Thoracic aorta (tissue), 2 donors: ENCODE measurements around the gene ACTN2. TPM values are rescaled to one million over a fixed set of nuclear protein-coding genes. Genes with fewer than 3 reads are reported as not detected.

Experiments
- ATAC-seq: fragments of 150-250 bp; one replicate; pipeline ENCODE4 v1.8.0; 2017; ENCODE audit warnings: low read depth; ENCODE audit not compliant: insufficient number of reproducible peaks, low FRiP score
- DNase-seq: peaks from one replicate; pipeline ENCODE4 v3.0.0-alpha.2; 2020; ENCODE audit warnings: low spot score
- H3K27ac ChIP-seq, 2 donors: fragments of 200-600 bp; sonication (generic); 1 replicate in 1 of 2; 2 replicates in 1 of 2; pipeline ENCODE4 v1.5.1; 2016; ENCODE audit warnings: mild to moderate bottlenecking in 2 of 2, moderate library complexity in 2 of 2
- H3K27me3 ChIP-seq: fragments of 200-600 bp; sonication (generic); replicated peaks from 2 replicates; pipeline ENCODE4 v1.6.0; 2016; ENCODE audit warnings: mild to moderate bottlenecking; ENCODE audit not compliant: insufficient read depth
- H3K36me3 ChIP-seq: fragments of 200-600 bp; sonication (generic); one replicate; pipeline ENCODE4 v1.5.1; 2016
- H3K4me1 ChIP-seq, 2 donors: fragments of 200-600 bp; sonication (generic); 1 replicate in 1 of 2; 2 replicates in 1 of 2; pipeline versions ENCODE4 v1.5.1 to v1.6.0; 2016; ENCODE audit warnings: low read depth in 2 of 2, mild to moderate bottlenecking in 1 of 2; ENCODE audit not compliant: control insufficient read depth in 1 of 2
- H3K4me3 ChIP-seq: fragments of 200-600 bp; sonication (generic); 2 replicates; pipeline ENCODE4 v1.5.1; 2016; ENCODE audit warnings: mild to moderate bottlenecking
- H3K9me3 ChIP-seq: fragments of 200-600 bp; sonication (generic); 2 replicates; pipeline ENCODE4 v1.5.1; 2016
- total RNA-seq, 2 donors: library from RNA; depleted of rRNA; stranded (reverse); fragments of >200 nt; gene quantifications; one replicate each; pipeline versions ENCODE4 v1.1.0 to v1.2.3, GENCODE V29; 2016
- TF ChIP-seq, protein P1 (sequence below): fragments of 200-600 bp; sonication (generic); IDR thresholded peaks from one replicate; pipeline ENCODE4 v1.5.1; 2019; ENCODE audit warnings: antibody characterized with exemption

ACTN2 gene
- total RNA-seq, 2 donors from 2014 or later, result 32.2 to 52.9 TPM

GRCh38 chr1:236746785-236747184 lies 60.5 kb downstream of the ACTN2 start:
- no peak overlapping the region for H3K4me3 ChIP-seq
- TF ChIP-seq, protein P1, sequence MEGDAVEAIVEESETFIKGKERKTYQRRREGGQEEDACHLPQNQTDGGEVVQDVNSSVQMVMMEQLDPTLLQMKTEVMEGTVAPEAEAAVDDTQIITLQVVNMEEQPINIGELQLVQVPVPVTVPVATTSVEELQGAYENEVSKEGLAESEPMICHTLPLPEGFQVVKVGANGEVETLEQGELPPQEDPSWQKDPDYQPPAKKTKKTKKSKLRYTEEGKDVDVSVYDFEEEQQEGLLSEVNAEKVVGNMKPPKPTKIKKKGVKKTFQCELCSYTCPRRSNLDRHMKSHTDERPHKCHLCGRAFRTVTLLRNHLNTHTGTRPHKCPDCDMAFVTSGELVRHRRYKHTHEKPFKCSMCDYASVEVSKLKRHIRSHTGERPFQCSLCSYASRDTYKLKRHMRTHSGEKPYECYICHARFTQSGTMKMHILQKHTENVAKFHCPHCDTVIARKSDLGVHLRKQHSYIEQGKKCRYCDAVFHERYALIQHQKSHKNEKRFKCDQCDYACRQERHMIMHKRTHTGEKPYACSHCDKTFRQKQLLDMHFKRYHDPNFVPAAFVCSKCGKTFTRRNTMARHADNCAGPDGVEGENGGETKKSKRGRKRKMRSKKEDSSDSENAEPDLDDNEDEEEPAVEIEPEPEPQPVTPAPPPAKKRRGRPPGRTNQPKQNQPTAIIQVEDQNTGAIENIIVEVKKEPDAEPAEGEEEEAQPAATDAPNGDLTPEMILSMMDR, result no peak

GRCh38 chr1:236747311-236747985 lies 61.1 kb downstream of the ACTN2 start:
- Histone ChIP-seq H3K4me3 (no peak overlapping the region), H3K27ac (no peak overlapping the region), H3K36me3 (peaks cover 41% of the 10 kb centered on the region), H3K27me3 (no peaks in the 10 kb centered on the region), H3K4me1 (no peaks in the 10 kb centered on the region), H3K9me3 (no peaks in the 10 kb centered on the region)
- no peak for ATAC-seq
- TF ChIP-seq, protein P1, result no peak
- no peak for DNase-seq

More at GRCh38 chr1:236746785-236747184, 60.5 kb downstream of the ACTN2 start:
- Histone ChIP-seq H3K27ac (no peak overlapping the region), H3K27me3 (no peaks in the 10 kb centered on the region), H3K4me1 (no peaks in the 10 kb centered on the region), H3K36me3 (peaks cover 44% of the 10 kb centered on the region), H3K9me3 (no peaks in the 10 kb centered on the region)
- ATAC-seq, result no peak
- DNase-seq, result no peak

DNA sequence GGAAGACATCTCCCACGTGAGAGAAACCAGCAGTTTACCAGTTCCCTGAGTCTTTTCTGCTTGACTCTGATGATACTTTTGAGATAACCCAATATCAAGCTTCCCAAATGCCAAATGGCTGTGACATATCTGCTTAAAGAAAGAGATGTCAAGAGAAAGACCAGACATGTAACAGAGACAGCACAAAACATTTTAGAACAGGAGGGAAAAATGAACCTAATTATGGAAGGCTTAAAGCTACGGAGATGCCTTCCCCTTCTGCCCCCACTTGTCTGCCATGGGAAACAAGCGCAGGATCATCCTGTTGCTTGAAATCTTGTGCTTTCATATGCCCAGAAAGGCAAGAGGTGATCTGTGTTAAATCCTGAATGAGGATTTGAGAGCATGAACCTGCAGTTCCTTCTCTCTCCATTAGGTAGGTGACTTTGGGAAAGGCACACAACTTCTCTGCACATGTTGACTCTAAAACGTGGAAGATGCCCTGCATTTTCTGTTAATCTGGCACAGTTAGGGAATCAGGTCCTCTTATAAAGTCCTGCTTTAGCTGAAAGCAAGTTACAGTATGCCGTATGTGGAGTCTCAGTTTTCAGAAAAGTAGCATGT lies 62.1 kb downstream of the ACTN2 start:
- Histone ChIP-seq H3K27me3 (no peaks in the 10 kb centered on the region), H3K4me3 (no peak overlapping the region), H3K27ac (no peak overlapping the region), H3K9me3 (no peaks in the 10 kb centered on the region), H3K4me1 (no peaks in the 10 kb centered on the region), H3K36me3 (peaks cover 38% of the 10 kb centered on the region)
- DNase-seq, result no peak
- ATAC-seq, result no peak
- TF ChIP-seq, protein P1, result peak; percentile 27

- TF ChIP-seq, protein P1, result no peak
- DNase-seq (no peak), ATAC-seq (no peak)
- peaks cover 37% of the 10 kb centered on the region for H3K36me3 ChIP-seq
- no peaks in the 10 kb centered on the region for H3K9me3 ChIP-seq
- no peaks in the 10 kb centered on the region for H3K27me3 ChIP-seq
- H3K4me1 ChIP-seq, result no peaks in the 10 kb centered on the region
- H3K27ac ChIP-seq, result no peak overlapping the region
- H3K4me3 ChIP-seq, result no peak overlapping the region
Measured at GRCh38 chr1:236750928-236751327, 64.6 kb downstream of the ACTN2 start.

DNA sequence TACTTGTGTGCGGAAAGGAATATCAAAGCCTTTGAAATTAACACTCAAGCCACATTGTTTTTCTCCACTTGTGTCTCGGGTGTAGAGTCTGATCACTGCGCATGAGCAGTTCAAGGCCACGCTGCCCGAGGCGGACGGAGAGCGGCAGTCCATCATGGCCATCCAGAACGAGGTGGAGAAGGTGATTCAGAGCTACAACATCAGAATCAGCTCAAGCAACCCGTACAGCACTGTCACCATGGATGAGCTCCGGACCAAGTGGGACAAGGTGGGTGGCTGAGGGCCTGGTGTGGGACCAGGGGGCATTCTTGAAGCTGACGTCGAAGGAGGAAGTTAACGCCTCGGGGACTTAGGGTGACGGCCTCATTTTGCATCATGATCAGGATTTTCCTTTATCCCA lies 65.1 kb downstream of the ACTN2 start:
- Histone ChIP-seq H3K4me3 (no peak overlapping the region), H3K9me3 (no peaks in the 10 kb centered on the region), H3K27ac (no peak overlapping the region), H3K4me1 (no peaks in the 10 kb centered on the region), H3K27me3 (no peaks in the 10 kb centered on the region), H3K36me3 (peaks cover 37% of the 10 kb centered on the region)
- TF ChIP-seq, protein P1, result no peak
- no peak for DNase-seq
- no peak for ATAC-seq
